AG04450 (cell line): Measurements from ENCODE around the gene CCDC102B. TPM values are rescaled to one million over a fixed set of nuclear protein-coding genes. Genes with fewer than 3 reads are reported as not detected.

Source experiments
- CTCF ChIA-PET: fragments of 300-600, 350-600 bp; formaldehyde crosslinking; extraction: SDS; loops from one replicate; lab custom pipeline; 2022; ENCODE audit warnings: antibody characterized with exemption, inconsistent platforms; lab: Charles Lee
- POLR2A ChIA-PET: fragments of 350-600 bp; formaldehyde crosslinking; extraction: SDS; loops from one replicate; lab custom pipeline; 2021; ENCODE audit warnings: antibody characterized with exemption, inconsistent platforms; lab: Yijun Ruan, JAX
- DNase-seq: peaks from one replicate; pipeline ENCODE4 v3.0.0-alpha.2; 2011; ENCODE audit warnings: low read depth, low spot score
- H3K27ac ChIP-seq: one replicate; pipeline ENCODE4 v1.5.1; 2012; ENCODE audit warnings: low read depth, low read length, control low read depth
- H3K27me3 ChIP-seq: one replicate; pipeline ENCODE4 v1.6.0; 2012; ENCODE audit warnings: low read length; ENCODE audit not compliant: control insufficient read depth, insufficient read depth
- H3K4me3 ChIP-seq: 2 replicates; pipeline ENCODE4 v1.5.1; 2011; ENCODE audit warnings: mild to moderate bottlenecking, low read depth, low read length, control low read depth
- H3K9me3 ChIP-seq: 2 replicates; pipeline ENCODE4 v1.5.1; 2012; ENCODE audit warnings: low read length; ENCODE audit not compliant: control insufficient read depth, insufficient read depth
- polyA plus RNA-seq: library from polyadenylated mRNA; depleted of rRNA; stranded (reverse); fragments of >200 nt; gene quantifications from 2 replicates; pipeline ENCODE4 v1.2.3, GENCODE V29; 2011
- TF ChIP-seq, protein P1 (sequence below): IDR thresholded peaks from 2 replicates; pipeline ENCODE4 v1.5.1; 2011; ENCODE audit warnings: low read depth, low read length, control low read depth, inconsistent platforms

The CCDC102B gene
- polyA plus RNA-seq, 1 experiment = 4.0 TPM

DNA sequence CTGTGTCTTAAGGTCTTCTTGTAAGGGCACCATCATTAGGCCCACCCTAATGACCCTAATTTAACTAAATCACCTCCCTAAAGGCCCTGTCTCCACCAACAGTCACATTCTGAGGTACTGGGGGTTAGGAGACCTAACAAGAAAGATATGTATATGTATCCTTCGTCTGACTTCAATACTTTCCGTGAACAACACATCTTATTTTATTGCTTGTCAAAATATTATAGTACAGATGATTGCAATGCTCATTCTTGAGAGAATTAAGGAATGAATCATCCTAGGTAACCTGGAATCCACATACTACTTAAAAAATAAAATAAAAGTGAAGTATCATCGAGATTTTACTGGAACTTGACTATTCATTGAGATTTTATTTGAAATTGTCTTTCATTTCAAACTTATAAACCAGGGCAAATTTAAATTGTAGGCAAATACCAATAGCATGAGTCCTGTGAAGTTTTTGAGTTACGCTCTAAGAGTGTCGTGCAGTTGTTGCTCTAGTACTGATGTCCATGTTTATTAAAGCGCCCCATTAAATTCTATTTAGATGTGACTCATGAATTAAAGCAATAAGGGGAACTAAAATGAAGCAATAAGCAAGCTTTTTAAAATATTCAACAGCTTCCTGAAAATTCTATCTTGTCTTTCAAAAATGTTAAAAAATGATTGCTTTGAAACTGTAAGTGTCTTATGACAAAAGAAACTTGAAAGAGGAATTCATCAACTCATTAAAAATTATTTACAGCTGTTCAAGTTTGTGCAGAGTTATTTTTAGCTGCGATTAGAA lies 40.0 kb downstream of the CCDC102B start:
- ChIA-PET CTCF (interaction anchor here (0.7 to 0.8 kb wide), 2 partner anchors 9 to 40 kb away, joined by 3 read pairs; partner anchors contain the start of gene CCDC102B), POLR2A (no interaction called here)
- TF ChIP-seq, protein P1, sequence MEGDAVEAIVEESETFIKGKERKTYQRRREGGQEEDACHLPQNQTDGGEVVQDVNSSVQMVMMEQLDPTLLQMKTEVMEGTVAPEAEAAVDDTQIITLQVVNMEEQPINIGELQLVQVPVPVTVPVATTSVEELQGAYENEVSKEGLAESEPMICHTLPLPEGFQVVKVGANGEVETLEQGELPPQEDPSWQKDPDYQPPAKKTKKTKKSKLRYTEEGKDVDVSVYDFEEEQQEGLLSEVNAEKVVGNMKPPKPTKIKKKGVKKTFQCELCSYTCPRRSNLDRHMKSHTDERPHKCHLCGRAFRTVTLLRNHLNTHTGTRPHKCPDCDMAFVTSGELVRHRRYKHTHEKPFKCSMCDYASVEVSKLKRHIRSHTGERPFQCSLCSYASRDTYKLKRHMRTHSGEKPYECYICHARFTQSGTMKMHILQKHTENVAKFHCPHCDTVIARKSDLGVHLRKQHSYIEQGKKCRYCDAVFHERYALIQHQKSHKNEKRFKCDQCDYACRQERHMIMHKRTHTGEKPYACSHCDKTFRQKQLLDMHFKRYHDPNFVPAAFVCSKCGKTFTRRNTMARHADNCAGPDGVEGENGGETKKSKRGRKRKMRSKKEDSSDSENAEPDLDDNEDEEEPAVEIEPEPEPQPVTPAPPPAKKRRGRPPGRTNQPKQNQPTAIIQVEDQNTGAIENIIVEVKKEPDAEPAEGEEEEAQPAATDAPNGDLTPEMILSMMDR = no peak
- H3K27ac ChIP-seq = peak overlapping the region; percentile 49
- peak; percentile 1 for DNase-seq
- no peak overlapping the region for H3K4me3 ChIP-seq
- H3K27me3 ChIP-seq = no peaks in the 10 kb centered on the region
- no peaks in the 10 kb centered on the region for H3K9me3 ChIP-seq

DNA sequence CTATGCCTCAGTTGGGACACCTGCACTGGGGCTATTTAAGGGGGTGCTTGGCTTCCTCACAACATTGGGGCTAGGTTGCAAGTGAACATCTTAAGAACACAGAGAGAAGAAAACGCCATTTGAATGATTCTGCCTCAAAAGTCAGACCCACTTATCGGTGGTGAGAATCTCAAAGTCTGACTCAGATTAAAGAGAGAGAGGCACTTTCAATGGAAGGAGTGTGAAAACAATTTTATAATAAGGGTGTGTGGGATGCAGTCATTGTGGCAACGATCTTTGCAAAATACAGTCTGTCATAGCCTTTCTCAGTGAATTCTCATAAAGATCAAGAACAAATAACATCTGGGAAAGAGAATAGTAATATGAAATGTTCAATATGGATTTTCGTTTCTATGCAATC lies 41.8 kb downstream of the CCDC102B start:
- no peak overlapping the region for H3K4me3 ChIP-seq
- ChIA-PET POLR2A (no interaction called here), CTCF (no interaction called here)
- no peak for DNase-seq
- no peak overlapping the region for H3K27ac ChIP-seq
- H3K27me3 ChIP-seq = no peaks in the 10 kb centered on the region
- TF ChIP-seq, protein P1 = no peak
- H3K9me3 ChIP-seq = no peaks in the 10 kb centered on the region

GRCh38 chr18:68840554-68841263 lies 42.8 kb downstream of the CCDC102B start:
- H3K4me3 ChIP-seq = no peak overlapping the region
- no peaks in the 10 kb centered on the region for H3K27me3 ChIP-seq
- TF ChIP-seq, protein P1 = no peak
- ChIA-PET POLR2A (no interaction called here), CTCF (no interaction called here)
- H3K9me3 ChIP-seq = no peaks in the 10 kb centered on the region
- H3K27ac ChIP-seq = no peak overlapping the region
- peak; percentile 80 for DNase-seq

DNA sequence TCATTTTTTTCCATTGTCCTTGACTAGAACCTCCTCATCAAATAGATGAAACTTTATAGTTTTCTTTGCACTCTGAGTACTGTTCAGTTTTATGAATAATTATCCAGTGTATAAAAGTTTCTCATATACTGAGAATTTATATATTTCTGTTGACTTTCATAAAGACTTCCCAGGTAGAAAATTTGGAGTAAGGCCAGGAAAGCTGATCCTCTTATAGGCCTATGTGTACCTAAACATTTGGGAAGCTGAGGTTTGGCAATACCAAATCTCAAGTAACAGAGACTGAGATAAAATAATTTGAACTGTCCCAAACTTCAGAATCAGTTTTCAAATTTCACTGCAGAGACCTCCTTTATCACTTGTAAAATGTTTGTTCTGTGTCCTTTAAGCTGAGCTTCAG lies 43.4 kb downstream of the CCDC102B start:
- ChIA-PET POLR2A (no interaction called here), CTCF (no interaction called here)
- H3K27me3 ChIP-seq = no peaks in the 10 kb centered on the region
- peak overlapping the region; percentile 73 for H3K27ac ChIP-seq
- TF ChIP-seq, protein P1 = no peak
- DNase-seq = peak; percentile 8
- H3K9me3 ChIP-seq = no peaks in the 10 kb centered on the region
- no peak overlapping the region for H3K4me3 ChIP-seq

- ChIA-PET CTCF (interaction anchor here (0.5 kb wide), 2 partner anchors 226 to 775 kb away, joined by 3 to 4 read pairs; no protein-coding TSS in a partner anchor), POLR2A (no interaction called here)
- DNase-seq = no peak
- Histone ChIP-seq H3K9me3 (no peaks in the 10 kb centered on the region), H3K27ac (no peak overlapping the region), H3K27me3 (no peaks in the 10 kb centered on the region), H3K4me3 (no peak overlapping the region)
- TF ChIP-seq, protein P1 = no peak
These were observed 45.1 kb downstream of the CCDC102B start for GRCh38 chr18:68842951-68843350.
